Neural progenitor cell (in vitro differentiated cells): ENCODE data around the gene FMR1.

Experiments
- EZH2 ChIP-seq: fragments of 200-600 bp; sonication (generic); IDR thresholded peaks from 2 replicates; pipeline ENCODE4 v1.6.1; 2017; ENCODE audit warnings: antibody characterized with exemption, mild to moderate bottlenecking, moderate library complexity
- EZH2phosphoT487 ChIP-seq: fragments of 200-600 bp; sonication (generic); IDR thresholded peaks from 2 replicates; pipeline ENCODE4 v1.6.1; 2017; ENCODE audit warnings: antibody characterized with exemption
- TF ChIP-seq, protein P1 (sequence below): fragments of 200-600 bp; sonication (generic); IDR thresholded peaks from 2 replicates; pipeline ENCODE4 v1.5.1; 2017; ENCODE audit warnings: antibody characterized with exemption, mild to moderate bottlenecking

- TF ChIP-seq, protein P1, sequence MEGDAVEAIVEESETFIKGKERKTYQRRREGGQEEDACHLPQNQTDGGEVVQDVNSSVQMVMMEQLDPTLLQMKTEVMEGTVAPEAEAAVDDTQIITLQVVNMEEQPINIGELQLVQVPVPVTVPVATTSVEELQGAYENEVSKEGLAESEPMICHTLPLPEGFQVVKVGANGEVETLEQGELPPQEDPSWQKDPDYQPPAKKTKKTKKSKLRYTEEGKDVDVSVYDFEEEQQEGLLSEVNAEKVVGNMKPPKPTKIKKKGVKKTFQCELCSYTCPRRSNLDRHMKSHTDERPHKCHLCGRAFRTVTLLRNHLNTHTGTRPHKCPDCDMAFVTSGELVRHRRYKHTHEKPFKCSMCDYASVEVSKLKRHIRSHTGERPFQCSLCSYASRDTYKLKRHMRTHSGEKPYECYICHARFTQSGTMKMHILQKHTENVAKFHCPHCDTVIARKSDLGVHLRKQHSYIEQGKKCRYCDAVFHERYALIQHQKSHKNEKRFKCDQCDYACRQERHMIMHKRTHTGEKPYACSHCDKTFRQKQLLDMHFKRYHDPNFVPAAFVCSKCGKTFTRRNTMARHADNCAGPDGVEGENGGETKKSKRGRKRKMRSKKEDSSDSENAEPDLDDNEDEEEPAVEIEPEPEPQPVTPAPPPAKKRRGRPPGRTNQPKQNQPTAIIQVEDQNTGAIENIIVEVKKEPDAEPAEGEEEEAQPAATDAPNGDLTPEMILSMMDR = no peak
- TF ChIP-seq EZH2 (no peak), EZH2phosphoT487 (no peak)
Measured at GRCh38 chrX:147945286-147945685, 33.6 kb downstream of the FMR1 start.
